ENCODE results near the gene CRLF2. TPM values are rescaled to one million over a fixed set of nuclear protein-coding genes. Genes with fewer than 3 reads are reported as not detected.
"Not testable (repeated sequence)": the region's sequence is repeated elsewhere in the genome, so short reads cannot be mapped to it uniquely, and the experiment has no call there.

The CRLF2 gene
- total and polyA plus RNA-seq, 10 of the 15 experiments (the other 5 are each of a cell fraction or from before 2014, with no cell fraction given) = 2.7 to 7.2 (median 4.5) TPM

DNA sequence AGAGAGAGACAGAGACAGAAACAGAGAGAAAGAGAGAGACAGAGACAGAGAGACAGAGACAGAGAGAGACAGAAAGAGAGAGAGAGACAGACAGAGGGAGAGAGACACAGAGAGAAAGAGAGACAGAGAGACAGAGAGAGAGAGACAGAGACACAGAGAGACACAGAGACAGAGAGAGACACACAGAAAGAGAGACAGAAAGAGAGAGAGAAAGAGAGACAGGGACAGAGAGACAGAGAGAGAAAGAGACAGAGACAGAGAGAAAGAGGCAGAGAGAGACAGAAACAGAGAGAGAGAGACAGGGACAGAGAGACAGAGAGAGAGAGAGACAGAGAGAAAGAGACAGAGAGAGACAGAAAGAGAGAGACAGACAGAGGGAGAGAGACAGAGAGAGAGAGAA is 52.9 kb downstream of the CRLF2 start (continued):
- TF ChIP-seq, protein P1, sequence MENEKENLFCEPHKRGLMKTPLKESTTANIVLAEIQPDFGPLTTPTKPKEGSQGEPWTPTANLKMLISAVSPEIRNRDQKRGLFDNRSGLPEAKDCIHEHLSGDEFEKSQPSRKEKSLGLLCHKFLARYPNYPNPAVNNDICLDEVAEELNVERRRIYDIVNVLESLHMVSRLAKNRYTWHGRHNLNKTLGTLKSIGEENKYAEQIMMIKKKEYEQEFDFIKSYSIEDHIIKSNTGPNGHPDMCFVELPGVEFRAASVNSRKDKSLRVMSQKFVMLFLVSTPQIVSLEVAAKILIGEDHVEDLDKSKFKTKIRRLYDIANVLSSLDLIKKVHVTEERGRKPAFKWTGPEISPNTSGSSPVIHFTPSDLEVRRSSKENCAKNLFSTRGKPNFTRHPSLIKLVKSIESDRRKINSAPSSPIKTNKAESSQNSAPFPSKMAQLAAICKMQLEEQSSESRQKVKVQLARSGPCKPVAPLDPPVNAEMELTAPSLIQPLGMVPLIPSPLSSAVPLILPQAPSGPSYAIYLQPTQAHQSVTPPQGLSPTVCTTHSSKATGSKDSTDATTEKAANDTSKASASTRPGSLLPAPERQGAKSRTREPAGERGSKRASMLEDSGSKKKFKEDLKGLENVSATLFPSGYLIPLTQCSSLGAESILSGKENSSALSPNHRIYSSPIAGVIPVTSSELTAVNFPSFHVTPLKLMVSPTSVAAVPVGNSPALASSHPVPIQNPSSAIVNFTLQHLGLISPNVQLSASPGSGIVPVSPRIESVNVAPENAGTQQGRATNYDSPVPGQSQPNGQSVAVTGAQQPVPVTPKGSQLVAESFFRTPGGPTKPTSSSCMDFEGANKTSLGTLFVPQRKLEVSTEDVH (IDR thresholded peaks at IDR 0.05; ENCODE audit: low read depth, partially characterized antibody) = no peak
- TF ChIP-seq SUPT20H (IDR thresholded peaks at IDR 0.05; ENCODE audit: borderline replicate concordance, control insufficient read depth, low read depth, low read length) (no peak), HDGF (IDR thresholded peaks at IDR 0.05) (no peak), POLR2AphosphoS5 (IDR thresholded peaks at IDR 0.05; ENCODE audit: low read length) (no peak), WRNIP1 (IDR thresholded peaks at IDR 0.05; ENCODE audit: borderline replicate concordance, low read depth, low read length) (no peak)
- TF ChIP-seq, protein P2, sequence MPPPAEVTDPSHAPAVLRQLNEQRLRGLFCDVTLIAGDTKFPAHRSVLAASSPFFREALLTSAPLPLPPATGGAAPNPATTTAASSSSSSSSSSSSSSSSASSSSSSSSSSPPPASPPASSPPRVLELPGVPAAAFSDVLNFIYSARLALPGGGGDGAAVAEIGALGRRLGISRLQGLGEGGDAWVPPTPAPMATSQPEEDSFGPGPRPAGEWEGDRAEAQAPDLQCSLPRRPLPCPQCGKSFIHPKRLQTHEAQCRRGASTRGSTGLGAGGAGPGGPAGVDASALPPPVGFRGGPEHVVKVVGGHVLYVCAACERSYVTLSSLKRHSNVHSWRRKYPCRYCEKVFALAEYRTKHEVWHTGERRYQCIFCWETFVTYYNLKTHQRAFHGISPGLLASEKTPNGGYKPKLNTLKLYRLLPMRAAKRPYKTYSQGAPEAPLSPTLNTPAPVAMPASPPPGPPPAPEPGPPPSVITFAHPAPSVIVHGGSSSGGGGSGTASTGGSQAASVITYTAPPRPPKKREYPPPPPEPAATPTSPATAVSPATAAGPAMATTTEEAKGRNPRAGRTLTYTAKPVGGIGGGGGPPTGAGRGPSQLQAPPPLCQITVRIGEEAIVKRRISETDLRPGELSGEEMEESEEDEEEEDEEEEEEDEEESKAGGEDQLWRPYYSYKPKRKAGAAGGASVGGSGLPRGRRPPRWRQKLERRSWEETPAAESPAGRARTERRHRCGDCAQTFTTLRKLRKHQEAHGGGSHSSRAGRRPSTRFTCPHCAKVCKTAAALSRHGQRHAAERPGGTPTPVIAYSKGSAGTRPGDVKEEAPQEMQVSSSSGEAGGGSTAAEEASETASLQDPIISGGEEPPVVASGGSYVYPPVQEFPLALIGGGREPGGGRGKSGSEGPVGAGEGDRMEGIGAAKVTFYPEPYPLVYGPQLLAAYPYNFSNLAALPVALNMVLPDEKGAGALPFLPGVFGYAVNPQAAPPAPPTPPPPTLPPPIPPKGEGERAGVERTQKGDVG (CRISPR knock-in tag; IDR thresholded peaks at IDR 0.05) = no peak
- TF ChIP-seq, protein P3, sequence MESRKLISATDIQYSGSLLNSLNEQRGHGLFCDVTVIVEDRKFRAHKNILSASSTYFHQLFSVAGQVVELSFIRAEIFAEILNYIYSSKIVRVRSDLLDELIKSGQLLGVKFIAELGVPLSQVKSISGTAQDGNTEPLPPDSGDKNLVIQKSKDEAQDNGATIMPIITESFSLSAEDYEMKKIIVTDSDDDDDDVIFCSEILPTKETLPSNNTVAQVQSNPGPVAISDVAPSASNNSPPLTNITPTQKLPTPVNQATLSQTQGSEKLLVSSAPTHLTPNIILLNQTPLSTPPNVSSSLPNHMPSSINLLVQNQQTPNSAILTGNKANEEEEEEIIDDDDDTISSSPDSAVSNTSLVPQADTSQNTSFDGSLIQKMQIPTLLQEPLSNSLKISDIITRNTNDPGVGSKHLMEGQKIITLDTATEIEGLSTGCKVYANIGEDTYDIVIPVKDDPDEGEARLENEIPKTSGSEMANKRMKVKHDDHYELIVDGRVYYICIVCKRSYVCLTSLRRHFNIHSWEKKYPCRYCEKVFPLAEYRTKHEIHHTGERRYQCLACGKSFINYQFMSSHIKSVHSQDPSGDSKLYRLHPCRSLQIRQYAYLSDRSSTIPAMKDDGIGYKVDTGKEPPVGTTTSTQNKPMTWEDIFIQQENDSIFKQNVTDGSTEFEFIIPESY (IDR thresholded peaks at IDR 0.05) = no peak

DNA sequence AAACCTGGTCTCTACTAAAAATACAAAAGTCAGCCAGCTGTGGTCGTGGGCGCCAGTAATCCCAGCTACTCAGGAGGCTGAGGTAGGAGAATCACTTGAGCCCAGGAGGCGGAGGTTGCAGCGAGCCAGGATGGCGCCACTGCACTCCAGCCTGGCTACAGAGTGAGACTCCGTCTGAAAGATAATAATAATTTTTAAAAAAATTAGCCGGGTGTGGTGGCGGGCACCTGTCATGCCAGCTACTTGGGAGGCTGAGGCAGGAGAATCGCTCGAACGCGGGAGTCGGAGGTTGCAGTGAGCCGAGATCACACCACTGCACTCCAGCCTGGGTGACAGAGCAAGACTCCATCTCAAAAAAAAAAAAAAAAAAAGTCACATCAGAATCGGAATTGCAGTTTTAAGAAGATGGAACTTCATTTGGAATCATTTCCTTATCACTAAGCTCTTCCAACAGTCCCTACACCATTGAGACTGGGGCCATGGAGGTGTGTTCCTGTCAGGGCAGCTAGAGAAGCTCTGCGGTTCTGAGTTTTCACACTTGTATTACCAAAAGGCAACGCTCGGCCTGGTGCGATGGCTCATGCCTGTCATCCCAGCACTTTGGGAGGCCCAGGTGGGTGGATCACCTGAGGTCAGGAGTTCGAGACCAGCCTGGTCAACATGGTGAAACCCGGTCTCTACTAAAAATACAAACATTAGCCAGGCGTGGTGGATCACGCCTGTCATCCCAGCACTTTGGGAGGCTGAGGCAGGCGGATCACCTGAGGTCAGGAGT is 55.6 kb downstream of the CRLF2 start:
- SMC1A ChIA-PET (ENCODE audit: uncharacterized antibody, unreplicated experiment); FAIRE-seq; H3K36me3 ChIP-seq (ENCODE audit: control insufficient read depth in 2 of 2, insufficient read depth in 2 of 2, low read length in 1 of 2): not testable (repeated sequence)

More for the DNA sequence above, 55.6 kb downstream of the CRLF2 start:
- DNase-seq (ENCODE audit: low read depth, low spot score); CTCF ChIA-PET; H3K4me1 ChIP-seq (ENCODE audit: control insufficient read depth, insufficient read depth, low read length); RAD21 ChIA-PET (ENCODE audit: unreplicated experiment); H3K27ac ChIP-seq (ENCODE audit: control insufficient read depth, insufficient read depth); BruUV-seq (replicated peaks); H3K4me3 ChIP-seq; in situ Hi-C loops (cut with MboI); H4K20me1 ChIP-seq (ENCODE audit: control insufficient read depth, insufficient read depth); H3K27me3 ChIP-seq (replicated peaks in 1 of 2; ENCODE audit: control insufficient read depth in 2 of 2, insufficient read depth in 2 of 2, low read length in 1 of 2); H2AFZ ChIP-seq (ENCODE audit: control insufficient read depth, low read depth, low read length); H3K9me3 ChIP-seq (replicated peaks; ENCODE audit: control insufficient read depth, insufficient read depth, low read length); ATAC-seq; POLR2A ChIA-PET; H3K9ac ChIP-seq (ENCODE audit: control insufficient read depth, insufficient read depth, low read length); H3K4me2 ChIP-seq (ENCODE audit: control insufficient read depth, insufficient read depth); H3K79me2 ChIP-seq (ENCODE audit: control insufficient read depth, insufficient read depth, low read length): not testable (repeated sequence)
- intact Hi-C loops (cut with micrococcal nuclease; ENCODE audit: unreplicated experiment) = loop anchor here (5.0 kb wide), 1 partner anchor 85 kb away; no protein-coding TSS in a partner anchor
- WGBS (ENCODE audit: insufficient coverage, insufficient replicate concordance, low lambda C conversion rate, missing lambda C conversion rate) = 64% methylated on average over 24 of the region's 24 CpGs

Data from GM12878 (cell line).